ENCODE data around the gene TMOD2. TPM values are rescaled to one million over a fixed set of nuclear protein-coding genes. Genes with fewer than 3 reads are reported as not detected.
A peak's percentile ranks its signal among the peaks of the same experiment; 100 is the strongest.

The TMOD2 gene
- total RNA-seq, 1 experiment from 2014 or later, result 3.0 TPM

DNA sequence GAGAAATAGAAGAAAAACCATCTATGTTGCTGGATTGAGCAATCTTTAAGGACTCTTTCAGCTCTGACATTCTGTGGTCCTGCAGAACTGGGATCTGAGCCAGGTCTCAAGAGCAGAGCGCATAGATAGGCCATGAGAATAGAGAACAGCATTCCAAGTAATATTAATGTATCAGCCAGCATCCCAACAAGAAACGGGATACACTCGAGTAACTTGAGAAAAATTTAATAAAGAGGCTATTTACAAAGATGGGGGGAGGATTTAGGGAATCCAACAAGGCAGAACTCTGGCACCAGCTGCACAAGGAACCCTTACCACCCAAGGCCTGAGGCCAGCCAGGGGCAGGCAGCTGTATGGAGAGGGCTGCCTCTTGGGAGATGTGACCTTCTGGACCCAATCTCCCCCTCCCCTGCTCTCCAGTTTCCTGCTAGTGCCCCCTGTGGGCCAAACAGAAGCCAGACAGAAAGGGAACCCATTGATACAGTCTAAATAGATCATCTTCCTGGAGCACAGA lies 8.2 kb downstream of the TMOD2 start:
- Mint-ChIP-seq H3K27ac (no peak overlapping the region), H3K36me3 (ENCODE audit: insufficient read depth in 1 of 3, low read depth in 3 of 3) (0 out of 7 replicates have a peak, but pooled peaks cover 0 to 2% (median 0%) of the 10 kb centered on the region in 3 experiments), H3K4me1 (peaks cover 5% of the 10 kb centered on the region in 2 experiments), H3K4me3 (no peak overlapping the region), H3K27me3 (ENCODE audit: low read depth) (peaks cover 17% of the 10 kb centered on the region), H3K9me3 (peaks cover 2 to 3% of the 10 kb centered on the region in 2 experiments; a peak in 3 of 5 replicates)
- no peak overlapping the region for H3T11ph ChIP-seq (ENCODE audit: low read length)
- no peaks in the 10 kb centered on the region for H3K9me3 ChIP-seq (ENCODE audit: control insufficient read depth, low read depth, low read length)
- H4K8ac ChIP-seq (replicated peaks; ENCODE audit: insufficient read length, low read depth, low read length), result no peak overlapping the region
- H4K20me1 ChIP-seq (ENCODE audit: control insufficient read depth, insufficient read depth, insufficient read length), result no peaks in the 10 kb centered on the region
- no peak overlapping the region for H3K9ac ChIP-seq (ENCODE audit: extremely low read depth, insufficient read length, low read length)
- H2BK5ac ChIP-seq (ENCODE audit: insufficient read length, low read length), result no peak overlapping the region
- H3K27ac ChIP-seq (ENCODE audit: insufficient read length, low read depth, low read length), result no peak overlapping the region
- peaks cover 3% of the 10 kb centered on the region; the same call in 1 of the 2 replicates for H3K4me1 ChIP-seq (ENCODE audit: insufficient read depth, low read length)
- H2AFZ ChIP-seq (ENCODE audit: low read length), result no peak overlapping the region
- no peak overlapping the region for H2BK12ac ChIP-seq (ENCODE audit: insufficient read length, low read depth, low read length)
- no peak overlapping the region for H3K23ac ChIP-seq (ENCODE audit: insufficient read length, low read depth, low read length)
- no peak overlapping the region for H3K18ac ChIP-seq (ENCODE audit: insufficient read length, low read depth, low read length)
- TF ChIP-seq, protein P1, sequence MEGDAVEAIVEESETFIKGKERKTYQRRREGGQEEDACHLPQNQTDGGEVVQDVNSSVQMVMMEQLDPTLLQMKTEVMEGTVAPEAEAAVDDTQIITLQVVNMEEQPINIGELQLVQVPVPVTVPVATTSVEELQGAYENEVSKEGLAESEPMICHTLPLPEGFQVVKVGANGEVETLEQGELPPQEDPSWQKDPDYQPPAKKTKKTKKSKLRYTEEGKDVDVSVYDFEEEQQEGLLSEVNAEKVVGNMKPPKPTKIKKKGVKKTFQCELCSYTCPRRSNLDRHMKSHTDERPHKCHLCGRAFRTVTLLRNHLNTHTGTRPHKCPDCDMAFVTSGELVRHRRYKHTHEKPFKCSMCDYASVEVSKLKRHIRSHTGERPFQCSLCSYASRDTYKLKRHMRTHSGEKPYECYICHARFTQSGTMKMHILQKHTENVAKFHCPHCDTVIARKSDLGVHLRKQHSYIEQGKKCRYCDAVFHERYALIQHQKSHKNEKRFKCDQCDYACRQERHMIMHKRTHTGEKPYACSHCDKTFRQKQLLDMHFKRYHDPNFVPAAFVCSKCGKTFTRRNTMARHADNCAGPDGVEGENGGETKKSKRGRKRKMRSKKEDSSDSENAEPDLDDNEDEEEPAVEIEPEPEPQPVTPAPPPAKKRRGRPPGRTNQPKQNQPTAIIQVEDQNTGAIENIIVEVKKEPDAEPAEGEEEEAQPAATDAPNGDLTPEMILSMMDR (conservative IDR thresholded peaks at IDR 0.05), result peak; percentile 69
- no CpG with 5 or more reads among the region's 3 CpGs for WGBS (ENCODE audit: extremely low coverage, insufficient read length, low lambda C conversion rate)
- H3K4ac ChIP-seq (ENCODE audit: low read depth, low read length), result no peak overlapping the region
- H3K14ac ChIP-seq (ENCODE audit: insufficient read depth, low read length), result no peak overlapping the region
- no peak overlapping the region for H4K91ac ChIP-seq (ENCODE audit: insufficient read length, low read depth, low read length)
- H3K56ac ChIP-seq (ENCODE audit: insufficient read length, low read depth, low read length), result no peak overlapping the region
- no peaks in the 10 kb centered on the region for H3K79me1 ChIP-seq (ENCODE audit: insufficient read depth, low read depth, low read length, poor library complexity, severe bottlenecking)
- H4K5ac ChIP-seq (ENCODE audit: insufficient read length, low read depth, low read length), result no peak overlapping the region
- no peaks in the 10 kb centered on the region for H3K79me2 ChIP-seq (ENCODE audit: insufficient read depth, low read length)
- H2BK120ac ChIP-seq (ENCODE audit: low read depth, low read length, poor library complexity, severe bottlenecking), result no peak overlapping the region
- no peak overlapping the region for H2BK20ac ChIP-seq (ENCODE audit: low read depth, low read length, poor library complexity, severe bottlenecking)
- no peak overlapping the region for H3K4me2 ChIP-seq (ENCODE audit: insufficient read depth, insufficient read length, low read length)
- H2AK5ac ChIP-seq (ENCODE audit: insufficient read length, low read length), result no peak overlapping the region
- peak; percentile 48 for DNase-seq
- H3K23me2 ChIP-seq (ENCODE audit: insufficient read length, low read depth, low read length, poor library complexity, severe bottlenecking), result no peaks in the 10 kb centered on the region
- no peak overlapping the region for H2BK15ac ChIP-seq (ENCODE audit: low read depth, low read length)
- no peaks in the 10 kb centered on the region for H3K27me3 ChIP-seq (ENCODE audit: insufficient read depth, low read length)
